Bronchial smooth muscle cell (primary cell): Measurements from ENCODE around the gene MUC5B. TPM values are rescaled to one million over a fixed set of nuclear protein-coding genes. Genes with fewer than 3 reads are reported as not detected.

Source experiments
- total RNA-seq: library from RNA; depleted of rRNA; stranded (reverse); fragments of >200 nt; gene quantifications from 2 replicates; pipeline ENCODE4 v1.2.1, GENCODE V29; 2014

The MUC5B gene, protein sequence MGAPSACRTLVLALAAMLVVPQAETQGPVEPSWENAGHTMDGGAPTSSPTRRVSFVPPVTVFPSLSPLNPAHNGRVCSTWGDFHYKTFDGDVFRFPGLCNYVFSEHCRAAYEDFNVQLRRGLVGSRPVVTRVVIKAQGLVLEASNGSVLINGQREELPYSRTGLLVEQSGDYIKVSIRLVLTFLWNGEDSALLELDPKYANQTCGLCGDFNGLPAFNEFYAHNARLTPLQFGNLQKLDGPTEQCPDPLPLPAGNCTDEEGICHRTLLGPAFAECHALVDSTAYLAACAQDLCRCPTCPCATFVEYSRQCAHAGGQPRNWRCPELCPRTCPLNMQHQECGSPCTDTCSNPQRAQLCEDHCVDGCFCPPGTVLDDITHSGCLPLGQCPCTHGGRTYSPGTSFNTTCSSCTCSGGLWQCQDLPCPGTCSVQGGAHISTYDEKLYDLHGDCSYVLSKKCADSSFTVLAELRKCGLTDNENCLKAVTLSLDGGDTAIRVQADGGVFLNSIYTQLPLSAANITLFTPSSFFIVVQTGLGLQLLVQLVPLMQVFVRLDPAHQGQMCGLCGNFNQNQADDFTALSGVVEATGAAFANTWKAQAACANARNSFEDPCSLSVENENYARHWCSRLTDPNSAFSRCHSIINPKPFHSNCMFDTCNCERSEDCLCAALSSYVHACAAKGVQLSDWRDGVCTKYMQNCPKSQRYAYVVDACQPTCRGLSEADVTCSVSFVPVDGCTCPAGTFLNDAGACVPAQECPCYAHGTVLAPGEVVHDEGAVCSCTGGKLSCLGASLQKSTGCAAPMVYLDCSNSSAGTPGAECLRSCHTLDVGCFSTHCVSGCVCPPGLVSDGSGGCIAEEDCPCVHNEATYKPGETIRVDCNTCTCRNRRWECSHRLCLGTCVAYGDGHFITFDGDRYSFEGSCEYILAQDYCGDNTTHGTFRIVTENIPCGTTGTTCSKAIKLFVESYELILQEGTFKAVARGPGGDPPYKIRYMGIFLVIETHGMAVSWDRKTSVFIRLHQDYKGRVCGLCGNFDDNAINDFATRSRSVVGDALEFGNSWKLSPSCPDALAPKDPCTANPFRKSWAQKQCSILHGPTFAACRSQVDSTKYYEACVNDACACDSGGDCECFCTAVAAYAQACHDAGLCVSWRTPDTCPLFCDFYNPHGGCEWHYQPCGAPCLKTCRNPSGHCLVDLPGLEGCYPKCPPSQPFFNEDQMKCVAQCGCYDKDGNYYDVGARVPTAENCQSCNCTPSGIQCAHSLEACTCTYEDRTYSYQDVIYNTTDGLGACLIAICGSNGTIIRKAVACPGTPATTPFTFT (N-terminal part only)
- not detected in 2 replicates for total RNA-seq

DNA sequence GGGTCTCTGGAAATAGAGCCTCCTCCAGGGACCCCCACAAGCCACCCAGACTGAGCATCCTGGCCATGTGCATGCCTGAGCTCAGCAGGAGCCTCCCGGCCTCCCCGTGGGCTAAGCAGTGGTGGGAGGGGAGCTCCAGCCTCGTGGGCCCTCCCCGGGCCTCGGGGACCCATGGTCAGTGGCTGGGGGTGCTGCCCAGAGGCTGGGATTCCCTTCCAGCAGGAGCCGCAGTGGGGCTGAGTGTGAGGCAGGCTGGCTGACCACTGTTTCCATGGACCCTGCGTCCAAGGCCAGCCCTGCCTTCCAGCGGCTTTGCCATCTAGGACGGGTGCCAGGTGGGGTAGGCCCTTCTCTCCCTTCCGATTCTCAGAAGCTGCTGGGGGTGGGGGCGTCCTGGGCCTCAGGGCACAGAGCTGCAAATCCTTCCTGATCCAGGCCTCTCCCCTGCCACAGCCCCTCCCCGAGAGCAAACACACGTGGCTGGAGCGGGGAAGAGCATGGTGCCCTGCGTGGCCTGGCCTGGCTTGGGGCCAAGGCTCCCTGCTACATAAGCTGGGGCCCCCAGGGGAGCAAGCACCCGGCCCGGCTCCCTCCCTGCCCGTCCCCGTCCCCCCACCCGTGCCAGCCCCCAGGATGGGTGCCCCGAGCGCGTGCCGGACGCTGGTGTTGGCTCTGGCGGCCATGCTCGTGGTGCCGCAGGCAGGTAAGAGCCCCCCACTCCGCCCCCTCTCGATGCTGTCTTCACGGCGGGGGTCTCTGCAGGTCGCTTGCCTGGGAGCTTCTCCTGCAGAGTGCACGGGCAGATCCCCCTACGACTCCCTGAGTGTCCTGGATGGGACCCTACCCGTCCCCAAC, at the start of gene MUC5B:
Gene MUC5B (plus strand): TSS at position 576 of the 855 bp plus-strand sequence. CDS start 58 bp downstream, at position 634.

DNA sequence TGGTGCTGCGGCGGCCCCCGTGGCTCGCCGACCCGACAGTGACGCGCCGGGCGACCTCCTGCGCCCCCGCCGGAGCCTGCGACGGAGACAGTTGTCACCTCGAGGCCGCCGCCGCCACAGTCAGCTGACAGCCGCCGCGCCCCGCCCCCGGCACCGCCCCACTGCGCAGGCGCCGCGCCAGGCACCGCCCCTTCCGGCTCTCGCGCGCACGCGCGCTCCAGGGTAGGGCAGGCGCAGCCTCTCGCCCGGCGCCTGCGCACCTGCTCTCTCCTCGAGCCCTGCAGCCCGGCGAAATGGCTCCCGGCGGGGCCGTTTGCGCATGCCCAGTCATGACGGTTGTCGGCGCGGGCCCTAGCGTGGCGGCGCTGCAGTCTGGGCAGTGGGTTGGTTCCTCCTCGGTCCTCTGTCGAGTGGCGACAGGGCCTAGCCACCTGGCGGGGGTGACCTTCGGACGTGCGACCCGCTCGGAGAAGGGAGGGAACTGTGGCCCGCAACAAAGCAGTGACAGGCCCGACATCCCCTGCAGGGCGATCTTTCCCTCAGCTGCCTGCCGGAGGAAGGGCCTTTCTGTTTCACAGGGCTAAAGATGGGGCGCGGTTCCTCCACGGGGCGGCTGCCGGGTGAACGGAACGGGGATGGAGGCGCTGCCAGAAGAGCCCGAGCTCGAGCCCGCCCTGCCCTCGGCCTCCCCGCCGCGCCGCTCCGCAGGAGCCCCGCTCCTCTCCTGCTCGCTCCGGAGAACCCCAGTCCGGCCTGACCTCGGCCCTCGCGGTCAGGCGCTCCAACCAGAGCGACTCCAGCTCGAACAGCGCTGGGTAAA, 86.8 kb downstream of the MUC5B start, which contains the start of gene TOLLIP:
Gene TOLLIP (minus strand): TSS at position 135 of the 820 bp plus-strand sequence. CDS start 134 bp downstream, at position 1.

Other genes with a start within 250 kb of the MUC5B start
- not detected in 2 replicates for gene MUC6, start 186.3 kb upstream of the MUC5B start, total RNA-seq
- not detected in 2 replicates for gene MUC2, start 148.2 kb upstream of the MUC5B start, total RNA-seq
- under 0.01 TPM in 1 of 2 replicates, not detected in the other for gene MUC5AC, start 65.1 kb upstream of the MUC5B start, total RNA-seq
- 23.2 and 28.5 TPM in 2 replicates for gene TOLLIP, start 86.6 kb downstream of the MUC5B start, total RNA-seq
- 0.16 and 0.86 TPM in 2 replicates for gene BRSK2, start 166.9 kb downstream of the MUC5B start, total RNA-seq